Thyroid gland (tissue), 4 donors: ENCODE data around the gene TRAF4.

Experiments
- CTCF ChIP-seq, 6 experiments: fragments of 200-600 bp in 3 of 6; fragments of 450-650 bp in 3 of 6; sonication (generic) in 3 of 6; IDR thresholded peaks; one replicate each; pipeline ENCODE4 v1.5.1; 2016 to 2019; ENCODE audit warnings: antibody characterized with exemption in 6 of 6, mild to moderate bottlenecking in 2 of 6, inconsistent platforms in 1 of 6, moderate library complexity in 1 of 6
- POLR2A ChIP-seq, 2 donors: fragments of 450-650 bp; IDR thresholded peaks; one replicate each; pipeline ENCODE4 v1.6.1; 2017; ENCODE audit warnings: antibody characterized with exemption in 2 of 2, mild to moderate bottlenecking in 2 of 2, moderate library complexity in 1 of 2

- TF ChIP-seq CTCF (IDR thresholded peaks at IDR 0.05), result no peak
- no peak for TF ChIP-seq POLR2A (IDR thresholded peaks at IDR 0.05)
Observed at GRCh38 chr17:28712032-28712704, 31.6 kb upstream of the TRAF4 start.
